ENCODE data around the gene PEAK3. TPM values are rescaled to one million over a fixed set of nuclear protein-coding genes. Genes with fewer than 3 reads are reported as not detected.
A peak's percentile ranks its signal among the peaks of the same experiment; 100 is the strongest.

PEAK3 gene
- total and polyA plus RNA-seq, 9 of the 15 experiments (the other 6 are each of a cell fraction or from before 2014, with no cell fraction given) = 0.07 to 0.40 TPM; not detected in 7

DNA sequence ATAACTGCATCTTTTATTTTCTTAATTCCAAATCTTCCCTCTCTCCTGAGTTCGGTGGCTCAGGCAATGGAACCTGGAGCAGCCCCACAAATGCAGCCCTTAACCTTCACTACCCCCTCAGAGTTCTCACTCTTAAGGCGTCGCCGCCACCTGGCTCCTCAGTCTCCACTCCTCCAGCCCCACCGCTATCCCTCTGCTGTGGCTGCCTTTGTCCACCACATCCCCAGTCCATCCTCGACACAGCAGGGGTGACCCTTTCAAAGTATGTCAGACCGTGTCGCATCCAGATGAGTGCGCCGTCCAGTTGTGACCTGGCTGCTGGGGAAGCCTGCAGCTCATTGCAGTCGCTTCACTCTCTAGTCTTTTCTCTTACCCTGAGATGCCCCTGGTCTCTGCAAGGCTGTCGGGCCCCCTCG lies 47.5 kb upstream of the PEAK3 start:
- peak in 2 of 4 experiments; percentile 56 to 62 for DNase-seq (ENCODE audit: extremely low read depth in 1 of 4, low spot score in 3 of 4)
- no peaks in the 10 kb centered on the region for H3K27me3 ChIP-seq (ENCODE audit: control insufficient read depth in 2 of 2, insufficient read depth in 2 of 2, low read length in 2 of 2)
- 26% methylated on average over 13 of the region's 13 CpGs for WGBS (ENCODE audit: insufficient coverage, low coverage, missing lambda C conversion rate)
- no peaks in the 10 kb centered on the region for H4K20me1 ChIP-seq (replicated peaks; ENCODE audit: control insufficient read depth, insufficient read depth, low read length)
- H3K36me3 ChIP-seq (ENCODE audit: control insufficient read depth, insufficient read depth, low read length) = peaks cover 42% of the 10 kb centered on the region
- no peaks in the 10 kb centered on the region for H3K9me3 ChIP-seq (replicated peaks; ENCODE audit: control insufficient read depth, insufficient read depth, low read depth, low read length)
- no peak for FAIRE-seq
- H3K79me2 ChIP-seq (ENCODE audit: control insufficient read depth, insufficient read depth, low read length) = peaks cover 93% of the 10 kb centered on the region
- peak; percentile 72 for ATAC-seq
- H2AFZ ChIP-seq (ENCODE audit: low read depth, low read length) = no peak overlapping the region
- BruUV-seq (replicated peaks) = no TSS peak
- in situ Hi-C loops (cut with MboI) (no loop called here), intact Hi-C loops (cut with micrococcal nuclease) (loop anchor here (10.0 kb wide), 1 partner anchor 55 kb away; no protein-coding TSS in a partner anchor)
- peak overlapping the region; percentile 74 for H3K27ac ChIP-seq (ENCODE audit: extremely low read depth, low read depth, low read length)
- H3K4me1 ChIP-seq (replicated peaks in 1 of 2; ENCODE audit: control insufficient read depth in 2 of 2, insufficient read depth in 2 of 2, low read length in 2 of 2) = peaks cover 28 to 76% of the 10 kb centered on the region in 2 experiments; a peak in 4 of 5 replicates
- H3K4me2 ChIP-seq (ENCODE audit: insufficient read depth, low read length) = peak overlapping the region; percentile 88
- no peaks in the 10 kb centered on the region for H3K9me1 ChIP-seq (ENCODE audit: control insufficient read depth, insufficient read depth, low read length)
- H3K4me3 ChIP-seq = peak overlapping the region; percentile 98
- CTCF ChIA-PET (ENCODE audit: low intra/inter-chr PET ratio) = no interaction called here
- POLR2A ChIA-PET = interaction anchor here (0.7 kb wide), 2 partner anchors 94 to 445 kb away, joined by 3 read pairs; no protein-coding TSS in a partner anchor
- H3K9ac ChIP-seq (ENCODE audit: insufficient read depth in 1 of 2, low read depth in 2 of 2, low read length in 2 of 2) = peak overlapping the region; percentile 90 to 99
- TF ChIP-seq ID3 (CRISPR knock-in tag; IDR thresholded peaks at IDR 0.05) (no peak), ID3 (tag; IDR thresholded peaks at IDR 0.05) (no peak), CREM (IDR thresholded peaks at IDR 0.05; ENCODE audit: low read depth) (peak; percentile 84), CEBPG (CRISPR knock-in tag; IDR thresholded peaks at IDR 0.05) (no peak), CEBPG (tag; conservative IDR thresholded peaks at IDR 0.05 in 1 of 2, IDR thresholded peaks at IDR 0.05 in 1 of 2) (no peak), YY1 (IDR thresholded peaks at IDR 0.05; ENCODE audit: borderline replicate concordance in 1 of 3, control insufficient read depth in 1 of 3, extremely low read depth in 1 of 3, insufficient read depth in 3 of 3, insufficient read length in 1 of 3, insufficient replicate concordance in 2 of 3, low read depth in 1 of 3, low read length in 2 of 3) (peak in 1 of 3 experiments; percentile 4), TFAP4 (CRISPR knock-in tag; IDR thresholded peaks at IDR 0.05; ENCODE audit: borderline replicate concordance) (peak; percentile 19; the same call in 1 of the 2 replicates), KLF16 (IDR thresholded peaks at IDR 0.05) (no peak), TAF1 (IDR thresholded peaks at IDR 0.05; ENCODE audit: control insufficient read depth, extremely low read depth, insufficient read depth, low read length, severe bottlenecking) (peak; percentile 26), GABPB1 (CRISPR knock-in tag; IDR thresholded peaks at IDR 0.05) (peak; percentile 61), IRF2 (CRISPR knock-in tag; IDR thresholded peaks at IDR 0.05) (no peak), HMG20A (CRISPR knock-in tag; conservative IDR thresholded peaks at IDR 0.05) (no peak), SMAD4 (CRISPR knock-in tag; conservative IDR thresholded peaks at IDR 0.05) (no peak), FIP1L1 (IDR thresholded peaks at IDR 0.05; ENCODE audit: low read depth, low read length, poor library complexity, severe bottlenecking) (no peak)
- TF ChIP-seq, protein P1, sequence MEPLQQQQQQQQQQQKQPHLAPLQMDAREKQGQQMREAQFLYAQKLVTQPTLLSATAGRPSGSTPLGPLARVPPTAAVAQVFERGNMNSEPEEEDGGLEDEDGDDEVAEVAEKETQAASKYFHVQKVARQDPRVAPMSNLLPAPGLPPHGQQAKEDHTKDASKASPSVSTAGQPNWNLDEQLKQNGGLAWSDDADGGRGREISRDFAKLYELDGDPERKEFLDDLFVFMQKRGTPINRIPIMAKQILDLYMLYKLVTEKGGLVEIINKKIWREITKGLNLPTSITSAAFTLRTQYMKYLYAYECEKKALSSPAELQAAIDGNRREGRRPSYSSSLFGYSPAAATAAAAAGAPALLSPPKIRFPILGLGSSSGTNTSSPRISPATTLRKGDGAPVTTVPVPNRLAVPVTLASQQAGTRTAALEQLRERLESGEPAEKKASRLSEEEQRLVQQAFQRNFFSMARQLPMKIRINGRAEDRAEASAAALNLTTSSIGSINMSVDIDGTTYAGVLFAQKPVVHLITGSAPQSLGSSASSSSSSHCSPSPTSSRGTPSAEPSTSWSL (CRISPR knock-in tag; IDR thresholded peaks at IDR 0.05; ENCODE audit: borderline replicate concordance) = no peak
